Measurements from ENCODE around the gene CALM1.

Gene CALM1

DNA sequence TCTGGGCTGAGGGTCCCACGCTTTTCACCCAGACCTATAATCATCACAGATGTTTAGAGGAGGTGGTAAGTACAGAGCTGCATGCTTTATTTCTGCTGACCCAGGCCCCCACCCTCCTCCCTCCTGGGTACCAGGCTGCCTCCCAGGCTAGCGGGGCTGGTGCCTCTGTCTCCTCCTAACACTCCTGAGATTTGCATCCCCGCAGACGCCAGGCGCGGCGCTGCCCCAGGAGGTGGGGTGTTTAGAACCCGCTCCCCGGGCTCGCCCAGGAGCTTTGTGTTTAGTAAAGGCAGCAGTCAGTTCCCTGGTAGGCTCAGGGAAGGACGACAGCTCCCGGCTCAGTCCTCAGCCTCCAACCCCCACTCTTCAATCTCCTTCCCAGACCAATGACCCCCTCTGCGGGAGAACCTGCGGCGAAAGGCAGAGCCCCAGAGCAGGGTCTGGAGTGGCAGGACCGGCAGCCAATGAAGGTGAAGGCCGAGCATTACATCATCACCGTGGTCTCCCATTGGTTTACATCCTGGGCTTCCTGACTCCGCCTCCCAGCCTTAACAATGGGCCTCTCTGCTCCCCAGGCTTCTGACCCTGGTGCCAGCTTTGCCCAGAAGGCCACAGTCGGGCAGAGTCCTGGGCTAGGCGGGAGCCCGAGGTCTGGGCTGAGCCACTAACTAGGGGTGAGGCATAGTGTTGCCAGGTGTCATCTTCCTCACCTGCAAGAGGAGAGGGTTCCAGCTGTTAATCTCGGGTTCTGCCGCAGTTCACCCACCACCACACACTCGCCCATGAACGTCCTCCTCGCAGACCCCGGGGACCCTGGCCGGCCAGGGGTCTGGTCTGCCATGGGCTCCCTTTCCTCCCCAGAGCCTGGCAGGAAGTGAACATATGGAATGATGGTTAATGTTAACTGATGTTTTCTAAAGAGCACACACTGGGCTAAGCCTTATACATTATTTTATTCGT lies 57.5 kb downstream of the CALM1 start:
- Histone ChIP-seq H3K9me3 (ENCODE audit: control insufficient read depth, insufficient read depth, low read depth, low read length) (no peaks in the 10 kb centered on the region), H3K4me1 (ENCODE audit: control insufficient read depth, insufficient read depth, low read length) (no peaks in the 10 kb centered on the region), H3K27ac (ENCODE audit: extremely low read depth, low read depth, low read length) (no peak overlapping the region), H3K4me3 (ENCODE audit: low read depth, low read length) (peak overlapping the region; percentile 23), H3K36me3 (ENCODE audit: control insufficient read depth in 2 of 2, insufficient read depth in 1 of 2, low read length in 2 of 2) (no peaks in the 10 kb centered on the region)
- TF ChIP-seq ZNF16 (tag by site-specific recombination; IDR thresholded peaks at IDR 0.05; ENCODE audit: low read depth) (no peak), ZNF211 (tag by site-specific recombination; IDR thresholded peaks at IDR 0.05; ENCODE audit: low read depth) (no peak), KLF17 (tag by site-specific recombination; IDR thresholded peaks at IDR 0.05) (no peak), ZNF48 (tag by site-specific recombination; IDR thresholded peaks at IDR 0.05) (no peak), KLF9 (tag by site-specific recombination; IDR thresholded peaks at IDR 0.05; ENCODE audit: low read depth) (no peak), ZNF660 (tag by site-specific recombination; IDR thresholded peaks at IDR 0.05) (no peak), ZNF600 (tag by site-specific recombination; IDR thresholded peaks at IDR 0.05) (no peak), ZNF311 (tag by site-specific recombination; IDR thresholded peaks at IDR 0.05; ENCODE audit: borderline replicate concordance) (no peak), ZBTB49 (tag by site-specific recombination; IDR thresholded peaks at IDR 0.05; ENCODE audit: low read depth) (no peak), HIC1 (tag by site-specific recombination; IDR thresholded peaks at IDR 0.05) (no peak), SP2 (tag by site-specific recombination; IDR thresholded peaks at IDR 0.05) (peak; percentile 51), ZNF214 (tag by site-specific recombination; IDR thresholded peaks at IDR 0.05; ENCODE audit: borderline replicate concordance) (no peak), ZNF350 (tag by site-specific recombination; IDR thresholded peaks at IDR 0.05) (no peak), TRIM28 (IDR thresholded peaks at IDR 0.05; ENCODE audit: borderline replicate concordance, low read length) (no peak), TCF7L2 (IDR thresholded peaks at IDR 0.05; ENCODE audit: borderline replicate concordance, low read depth, low read length) (no peak)
- TF ChIP-seq, protein P1, sequence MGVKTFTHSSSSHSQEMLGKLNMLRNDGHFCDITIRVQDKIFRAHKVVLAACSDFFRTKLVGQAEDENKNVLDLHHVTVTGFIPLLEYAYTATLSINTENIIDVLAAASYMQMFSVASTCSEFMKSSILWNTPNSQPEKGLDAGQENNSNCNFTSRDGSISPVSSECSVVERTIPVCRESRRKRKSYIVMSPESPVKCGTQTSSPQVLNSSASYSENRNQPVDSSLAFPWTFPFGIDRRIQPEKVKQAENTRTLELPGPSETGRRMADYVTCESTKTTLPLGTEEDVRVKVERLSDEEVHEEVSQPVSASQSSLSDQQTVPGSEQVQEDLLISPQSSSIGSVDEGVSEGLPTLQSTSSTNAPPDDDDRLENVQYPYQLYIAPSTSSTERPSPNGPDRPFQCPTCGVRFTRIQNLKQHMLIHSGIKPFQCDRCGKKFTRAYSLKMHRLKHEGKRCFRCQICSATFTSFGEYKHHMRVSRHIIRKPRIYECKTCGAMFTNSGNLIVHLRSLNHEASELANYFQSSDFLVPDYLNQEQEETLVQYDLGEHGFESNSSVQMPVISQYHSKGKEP (tag by site-specific recombination; IDR thresholded peaks at IDR 0.05), result no peak
- TF ChIP-seq, protein P2, sequence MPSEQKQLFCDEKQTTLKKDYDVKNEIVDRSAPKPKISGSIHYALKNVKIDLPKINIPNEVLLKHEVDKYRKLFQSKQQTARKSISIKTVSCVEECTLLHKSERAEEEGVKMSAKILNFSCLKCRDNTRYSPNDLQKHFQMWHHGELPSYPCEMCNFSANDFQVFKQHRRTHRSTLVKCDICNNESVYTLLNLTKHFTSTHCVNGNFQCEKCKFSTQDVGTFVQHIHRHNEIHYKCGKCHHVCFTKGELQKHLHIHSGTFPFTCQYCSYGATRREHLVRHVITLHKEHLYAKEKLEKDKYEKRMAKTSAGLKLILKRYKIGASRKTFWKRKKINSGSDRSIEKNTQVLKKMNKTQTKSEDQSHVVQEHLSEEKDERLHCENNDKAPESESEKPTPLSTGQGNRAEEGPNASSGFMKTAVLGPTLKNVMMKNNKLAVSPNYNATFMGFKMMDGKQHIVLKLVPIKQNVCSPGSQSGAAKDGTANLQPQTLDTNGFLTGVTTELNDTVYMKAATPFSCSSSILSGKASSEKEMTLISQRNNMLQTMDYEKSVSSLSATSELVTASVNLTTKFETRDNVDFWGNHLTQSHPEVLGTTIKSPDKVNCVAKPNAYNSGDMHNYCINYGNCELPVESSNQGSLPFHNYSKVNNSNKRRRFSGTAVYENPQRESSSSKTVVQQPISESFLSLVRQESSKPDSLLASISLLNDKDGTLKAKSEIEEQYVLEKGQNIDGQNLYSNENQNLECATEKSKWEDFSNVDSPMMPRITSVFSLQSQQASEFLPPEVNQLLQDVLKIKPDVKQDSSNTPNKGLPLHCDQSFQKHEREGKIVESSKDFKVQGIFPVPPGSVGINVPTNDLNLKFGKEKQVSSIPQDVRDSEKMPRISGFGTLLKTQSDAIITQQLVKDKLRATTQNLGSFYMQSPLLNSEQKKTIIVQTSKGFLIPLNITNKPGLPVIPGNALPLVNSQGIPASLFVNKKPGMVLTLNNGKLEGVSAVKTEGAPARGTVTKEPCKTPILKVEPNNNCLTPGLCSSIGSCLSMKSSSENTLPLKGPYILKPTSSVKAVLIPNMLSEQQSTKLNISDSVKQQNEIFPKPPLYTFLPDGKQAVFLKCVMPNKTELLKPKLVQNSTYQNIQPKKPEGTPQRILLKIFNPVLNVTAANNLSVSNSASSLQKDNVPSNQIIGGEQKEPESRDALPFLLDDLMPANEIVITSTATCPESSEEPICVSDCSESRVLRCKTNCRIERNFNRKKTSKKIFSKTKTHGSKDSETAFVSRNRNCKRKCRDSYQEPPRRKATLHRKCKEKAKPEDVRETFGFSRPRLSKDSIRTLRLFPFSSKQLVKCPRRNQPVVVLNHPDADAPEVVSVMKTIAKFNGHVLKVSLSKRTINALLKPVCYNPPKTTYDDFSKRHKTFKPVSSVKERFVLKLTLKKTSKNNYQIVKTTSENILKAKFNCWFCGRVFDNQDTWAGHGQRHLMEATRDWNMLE (tag by site-specific recombination; conservative IDR thresholded peaks at IDR 0.05; ENCODE audit: low read depth), result no peak
- TF ChIP-seq, protein P3, sequence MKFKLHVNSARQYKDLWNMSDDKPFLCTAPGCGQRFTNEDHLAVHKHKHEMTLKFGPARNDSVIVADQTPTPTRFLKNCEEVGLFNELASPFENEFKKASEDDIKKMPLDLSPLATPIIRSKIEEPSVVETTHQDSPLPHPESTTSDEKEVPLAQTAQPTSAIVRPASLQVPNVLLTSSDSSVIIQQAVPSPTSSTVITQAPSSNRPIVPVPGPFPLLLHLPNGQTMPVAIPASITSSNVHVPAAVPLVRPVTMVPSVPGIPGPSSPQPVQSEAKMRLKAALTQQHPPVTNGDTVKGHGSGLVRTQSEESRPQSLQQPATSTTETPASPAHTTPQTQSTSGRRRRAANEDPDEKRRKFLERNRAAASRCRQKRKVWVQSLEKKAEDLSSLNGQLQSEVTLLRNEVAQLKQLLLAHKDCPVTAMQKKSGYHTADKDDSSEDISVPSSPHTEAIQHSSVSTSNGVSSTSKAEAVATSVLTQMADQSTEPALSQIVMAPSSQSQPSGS (tag by site-specific recombination; IDR thresholded peaks at IDR 0.05; ENCODE audit: low read depth), result peak; percentile 80
- TF ChIP-seq, protein P4, sequence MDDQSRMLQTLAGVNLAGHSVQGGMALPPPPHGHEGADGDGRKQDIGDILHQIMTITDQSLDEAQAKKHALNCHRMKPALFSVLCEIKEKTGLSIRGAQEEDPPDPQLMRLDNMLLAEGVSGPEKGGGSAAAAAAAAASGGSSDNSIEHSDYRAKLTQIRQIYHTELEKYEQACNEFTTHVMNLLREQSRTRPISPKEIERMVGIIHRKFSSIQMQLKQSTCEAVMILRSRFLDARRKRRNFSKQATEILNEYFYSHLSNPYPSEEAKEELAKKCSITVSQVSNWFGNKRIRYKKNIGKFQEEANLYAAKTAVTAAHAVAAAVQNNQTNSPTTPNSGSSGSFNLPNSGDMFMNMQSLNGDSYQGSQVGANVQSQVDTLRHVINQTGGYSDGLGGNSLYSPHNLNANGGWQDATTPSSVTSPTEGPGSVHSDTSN (CRISPR knock-in tag; IDR thresholded peaks at IDR 0.05), result peak; percentile 77; the same call in 1 of the 2 replicates
- POLR2A ChIA-PET, result no interaction called here
- CTCF ChIA-PET, result interaction anchor here (0.6 to 1.1 kb wide), 3 partner anchors 55 to 394 kb away, joined by 3 read pairs; no protein-coding TSS in a partner anchor

Measured in HEK293 (cell line).